Medulla oblongata (tissue), 1 donor: ENCODE measurements around the gene LLPH.

ENCODE experiments used
- DNase-seq: peaks from one replicate; pipeline ENCODE4 v3.0.0-alpha.2; 2015; ENCODE audit errors: extremely low spot score

The LLPH gene

DNA sequence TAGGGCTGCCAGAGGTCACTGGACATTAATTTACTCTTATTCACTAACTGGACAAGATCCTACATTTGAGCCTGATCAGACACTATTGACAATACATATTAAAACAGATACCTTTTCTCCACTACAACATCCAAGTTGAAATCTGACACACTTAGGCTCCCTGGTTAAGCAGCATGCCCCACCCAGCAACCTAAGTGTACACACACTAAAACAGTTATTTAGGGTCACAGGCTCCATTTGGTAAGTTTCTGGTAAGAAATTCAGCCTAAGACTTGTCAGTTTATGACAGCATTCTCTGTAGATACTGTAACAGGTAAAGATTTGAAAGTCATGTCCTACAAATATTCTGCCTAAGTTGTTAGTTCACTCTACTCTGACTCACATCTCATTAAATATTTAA lies 12.3 kb upstream of the LLPH start:
- no peak for DNase-seq

DNA sequence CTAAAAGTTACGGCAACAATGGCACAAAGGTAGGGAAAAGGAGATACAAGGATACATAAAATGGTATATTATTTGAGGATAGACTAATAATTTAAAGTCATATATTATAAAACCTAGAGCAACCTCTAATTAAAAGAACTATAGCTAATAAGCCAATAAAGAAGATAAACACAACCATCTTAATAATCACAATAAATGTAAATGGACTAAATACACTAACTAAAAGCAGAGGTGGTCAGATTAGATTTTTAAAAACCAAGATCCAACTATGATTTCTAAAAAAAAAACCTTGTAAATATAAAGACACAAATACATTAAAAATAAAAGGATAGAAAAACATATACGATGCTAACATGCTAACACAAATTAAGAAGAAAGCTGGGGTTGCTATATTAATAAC lies 10.7 kb upstream of the LLPH start:
- DNase-seq: no peak

DNA sequence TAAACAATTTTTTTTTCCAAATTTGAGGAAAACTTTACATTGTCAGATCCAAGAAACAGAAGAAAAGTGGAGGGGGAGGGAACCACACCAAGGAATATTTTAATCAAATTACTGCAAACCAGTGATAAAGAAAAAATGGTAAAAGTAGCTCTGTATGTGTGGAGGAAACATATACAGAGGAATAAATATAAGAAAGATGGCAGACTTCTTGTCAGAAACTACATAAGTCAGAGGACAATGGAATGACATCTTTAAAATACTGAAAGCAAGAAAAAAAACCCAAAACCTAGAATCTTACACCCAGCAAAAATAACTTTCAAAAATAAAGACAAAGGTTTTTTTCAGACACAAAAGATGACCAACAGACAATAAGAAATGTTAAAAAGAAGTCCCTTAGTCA lies 10.2 kb upstream of the LLPH start:
- no peak for DNase-seq

DNA sequence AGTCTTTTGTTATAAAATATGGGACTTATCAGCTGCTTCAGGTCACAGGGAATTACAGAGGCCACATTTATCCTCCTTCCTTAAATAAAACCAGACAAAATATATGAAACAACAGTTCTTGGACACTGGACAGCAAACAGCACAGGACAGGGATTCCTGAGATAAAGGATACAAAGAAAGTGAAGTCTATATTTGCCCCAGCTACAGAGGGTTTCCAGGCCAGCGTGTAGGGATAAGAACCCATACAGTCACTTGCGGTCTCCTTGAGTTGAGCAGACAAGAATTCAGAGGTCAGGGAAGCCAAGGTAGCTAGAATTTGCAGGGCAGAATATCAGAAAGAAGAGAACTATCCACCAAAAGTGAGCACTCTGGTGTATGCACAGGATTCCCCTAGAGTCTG lies 8.8 kb upstream of the LLPH start:
- DNase-seq: no peak

DNA sequence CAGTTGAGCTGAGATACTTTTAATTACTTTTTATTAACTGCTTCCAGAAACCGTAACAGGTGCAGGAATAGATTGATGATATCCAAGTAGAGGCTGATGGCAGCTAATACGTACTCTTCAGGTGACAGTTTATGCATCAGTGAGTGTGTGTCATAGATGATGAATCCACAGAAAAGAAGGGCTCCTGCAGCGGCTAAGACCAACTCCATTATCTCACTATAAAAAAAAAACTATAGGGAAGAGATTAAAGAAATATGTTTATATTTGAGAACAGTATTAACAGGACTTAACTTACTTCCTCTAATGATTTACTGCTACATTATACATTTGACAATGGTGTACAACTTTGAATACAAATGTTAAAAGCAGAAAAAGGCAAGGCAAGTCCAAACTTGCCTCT lies 7.4 kb upstream of the LLPH start:
- no peak for DNase-seq

DNA sequence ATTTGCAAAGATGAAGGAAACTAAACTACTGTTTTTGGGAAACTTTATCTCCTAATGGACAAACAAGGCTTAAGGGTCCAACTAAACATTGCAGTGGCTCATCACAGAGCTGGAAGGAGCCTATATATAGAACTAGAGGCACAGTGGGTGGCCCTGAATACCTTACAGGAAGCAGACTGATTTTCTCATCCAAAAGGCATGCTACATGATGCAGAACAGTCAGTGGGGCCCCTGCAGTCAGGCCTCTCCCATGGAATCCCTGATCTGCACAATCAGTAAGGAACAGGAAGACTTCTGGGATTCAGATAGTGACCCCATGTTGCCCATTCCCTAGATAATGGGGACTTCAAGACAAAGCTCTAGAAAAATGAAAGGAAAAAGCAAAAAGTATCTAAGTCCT lies 1.9 kb upstream of the LLPH start:
- no peak for DNase-seq

DNA sequence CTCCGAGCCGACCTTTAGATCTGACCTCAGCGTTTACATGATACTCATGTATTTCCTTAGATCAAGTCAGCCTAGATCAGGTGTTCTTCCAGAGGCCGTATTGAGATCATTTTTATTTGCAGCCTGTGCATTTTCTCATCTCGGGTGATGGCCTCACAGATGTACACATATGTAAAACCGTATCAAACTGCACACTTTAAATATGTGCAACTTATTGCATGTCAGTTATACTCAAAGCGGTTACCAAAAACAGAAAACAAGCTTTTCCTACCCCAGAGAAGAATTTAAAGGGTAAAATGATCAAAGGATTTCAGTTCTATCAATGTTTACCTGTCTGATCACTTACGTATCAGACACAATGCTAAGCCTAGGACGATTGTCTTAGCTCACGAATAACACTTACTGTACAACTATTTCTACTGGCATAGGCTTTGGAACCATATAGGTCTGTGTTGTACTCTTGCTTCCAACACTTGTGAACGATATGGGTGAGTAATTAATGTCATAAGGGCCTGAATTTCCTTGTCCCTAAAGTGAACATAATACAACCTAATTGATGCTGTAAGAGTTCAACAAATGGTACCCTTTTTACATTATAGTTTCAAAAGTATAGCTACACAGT lies 628 bp upstream of the LLPH start:
- no peak for DNase-seq

DNA sequence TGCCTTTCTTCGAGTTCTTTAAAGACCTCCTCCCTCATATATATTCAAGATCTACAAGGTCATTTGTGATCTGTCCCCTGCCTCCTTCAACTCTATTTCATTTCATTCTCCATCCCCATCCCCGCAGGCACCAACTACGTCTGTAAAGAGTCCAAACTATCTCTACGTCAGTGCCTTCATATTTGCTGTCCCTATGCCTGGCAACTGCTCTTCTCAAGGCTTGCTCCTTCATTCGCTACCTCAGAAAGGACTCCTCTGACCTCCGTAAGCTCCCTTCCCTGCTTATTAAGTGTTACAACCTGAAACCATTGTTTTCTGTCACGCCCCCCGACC lies 650 bp downstream of the LLPH start:
- DNase-seq: no peak

DNA sequence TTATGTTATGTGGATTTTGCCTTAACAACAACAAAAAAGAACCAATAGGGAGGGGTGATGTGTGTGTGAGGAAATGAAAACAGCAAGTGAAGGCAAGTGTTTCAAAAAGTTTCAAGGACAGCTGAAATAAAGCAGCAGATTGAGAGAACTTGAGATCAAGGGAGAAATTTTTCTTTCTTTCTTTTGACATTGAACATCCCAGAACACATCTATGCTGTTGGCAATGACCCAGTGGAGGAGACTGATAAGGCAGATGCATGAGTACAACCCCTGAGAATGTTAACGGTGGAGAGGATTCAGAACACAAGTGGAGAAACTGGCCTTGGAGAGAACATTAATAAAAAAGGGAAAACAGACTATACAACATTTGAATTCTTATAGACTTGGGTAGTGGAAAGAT lies 2.9 kb downstream of the LLPH start:
- DNase-seq: no peak

DNA sequence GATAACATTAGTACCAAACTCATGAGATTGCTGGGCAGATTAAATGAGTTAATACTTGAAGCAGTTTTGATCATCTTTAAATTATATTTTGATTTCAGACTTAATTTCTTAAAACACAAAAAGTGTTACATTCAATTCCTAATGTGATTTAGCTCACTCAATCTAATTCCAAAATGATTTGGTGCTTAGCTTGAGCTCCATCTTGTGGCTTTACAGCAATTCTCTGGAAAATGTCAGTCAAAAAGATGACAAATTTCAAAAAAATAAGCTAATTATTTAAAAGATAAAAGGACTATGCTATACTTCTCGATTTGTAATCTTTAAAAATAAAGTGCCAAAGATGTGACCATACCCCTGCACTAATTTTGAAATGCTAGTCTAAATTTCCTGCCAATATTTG lies 10.1 kb downstream of the LLPH start:
- no peak for DNase-seq

DNA sequence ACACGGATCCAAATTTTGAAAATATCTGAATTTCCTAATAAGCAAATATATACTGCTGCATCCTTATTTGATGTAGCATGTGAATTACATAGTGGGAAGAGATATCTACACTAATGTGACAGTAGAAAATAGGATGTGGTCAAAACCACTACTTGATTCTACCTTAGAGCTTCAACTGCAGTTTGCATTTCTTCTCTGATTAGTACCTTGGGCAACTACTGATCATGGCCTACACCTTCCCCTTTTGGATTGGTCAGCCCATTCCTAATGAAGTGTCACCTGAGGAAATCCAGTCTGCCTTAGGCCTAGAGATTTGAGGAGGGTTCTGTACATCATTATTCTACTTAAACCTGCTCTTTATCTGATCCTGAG lies 10.7 kb downstream of the LLPH start:
- no peak for DNase-seq

DNA sequence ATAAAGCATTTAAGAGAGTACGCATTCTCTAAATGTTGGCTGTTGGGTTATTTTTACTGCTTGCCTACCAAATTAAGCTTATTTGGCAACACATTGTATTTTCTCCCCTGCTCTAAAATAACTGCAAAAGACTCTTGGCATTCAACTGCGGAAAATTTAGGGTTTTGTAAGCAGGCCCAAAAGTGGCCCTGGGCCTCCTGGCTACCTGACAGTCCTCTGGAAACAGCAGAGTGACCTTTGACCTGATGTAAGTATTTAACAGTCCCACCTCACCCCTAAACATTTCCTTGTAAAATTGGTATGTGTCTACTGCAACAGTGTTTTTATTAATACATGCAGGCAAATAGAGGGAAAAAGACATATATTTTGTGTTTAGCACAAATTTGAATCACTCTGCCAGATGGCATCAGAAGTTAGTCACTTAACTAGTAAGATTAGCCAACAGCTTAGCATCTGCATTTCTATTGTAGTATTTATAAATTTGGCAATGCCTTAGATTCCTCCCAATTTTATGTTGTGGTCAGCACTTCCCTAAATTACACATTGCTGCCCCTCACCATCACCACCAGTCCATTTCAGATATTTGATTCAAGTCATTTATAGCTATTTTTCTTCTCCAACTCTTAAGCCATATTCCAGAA lies 11.2 kb downstream of the LLPH start:
- no peak for DNase-seq

DNA sequence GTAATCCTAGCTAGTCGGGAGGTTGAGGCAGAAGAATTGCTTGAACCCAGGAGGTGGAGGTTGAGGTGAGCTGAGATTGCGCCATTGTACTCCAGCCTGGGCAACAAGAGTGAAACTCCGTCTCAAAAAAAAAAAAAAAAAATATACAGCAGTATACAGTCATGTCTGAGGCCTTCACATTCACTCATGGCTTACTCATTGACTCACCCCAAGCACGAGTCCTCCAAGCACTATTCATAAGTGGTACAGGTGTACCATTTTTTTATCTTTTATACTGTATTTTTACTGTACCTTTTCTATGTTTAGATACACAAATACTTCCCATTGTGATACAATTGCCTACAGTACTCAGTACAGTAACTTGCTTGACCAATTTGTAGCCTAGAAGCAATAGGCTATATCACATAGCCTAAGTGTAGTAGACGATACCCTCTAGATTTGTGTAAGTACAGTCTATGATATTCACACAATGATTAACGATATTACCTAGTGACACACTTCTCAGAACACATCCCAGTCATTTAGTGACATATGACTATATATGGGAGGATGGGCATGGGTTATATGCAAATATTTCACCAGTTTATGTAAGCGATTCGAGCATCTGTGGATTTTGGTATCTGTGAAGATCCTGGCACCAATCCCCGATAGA lies 12.2 kb downstream of the LLPH start:
- DNase-seq: no peak

DNA sequence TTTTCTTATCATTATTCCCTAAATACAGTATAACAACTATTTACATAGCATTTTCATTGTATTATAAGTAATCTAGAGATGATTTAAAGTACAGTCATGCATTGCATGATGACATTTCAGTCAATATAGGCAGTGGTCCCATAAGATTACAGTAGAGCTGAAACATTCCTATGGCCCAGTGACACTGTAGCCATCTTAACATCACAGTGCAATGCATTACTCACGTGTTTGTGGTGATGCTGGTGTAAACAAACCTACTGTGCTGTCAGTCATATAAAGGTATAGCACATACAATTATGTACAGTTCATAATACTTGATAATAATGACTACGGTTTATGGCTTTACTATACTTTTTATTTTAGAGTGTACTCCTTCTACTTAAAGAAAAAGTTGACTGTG lies 13.3 kb downstream of the LLPH start:
- no peak for DNase-seq

DNA sequence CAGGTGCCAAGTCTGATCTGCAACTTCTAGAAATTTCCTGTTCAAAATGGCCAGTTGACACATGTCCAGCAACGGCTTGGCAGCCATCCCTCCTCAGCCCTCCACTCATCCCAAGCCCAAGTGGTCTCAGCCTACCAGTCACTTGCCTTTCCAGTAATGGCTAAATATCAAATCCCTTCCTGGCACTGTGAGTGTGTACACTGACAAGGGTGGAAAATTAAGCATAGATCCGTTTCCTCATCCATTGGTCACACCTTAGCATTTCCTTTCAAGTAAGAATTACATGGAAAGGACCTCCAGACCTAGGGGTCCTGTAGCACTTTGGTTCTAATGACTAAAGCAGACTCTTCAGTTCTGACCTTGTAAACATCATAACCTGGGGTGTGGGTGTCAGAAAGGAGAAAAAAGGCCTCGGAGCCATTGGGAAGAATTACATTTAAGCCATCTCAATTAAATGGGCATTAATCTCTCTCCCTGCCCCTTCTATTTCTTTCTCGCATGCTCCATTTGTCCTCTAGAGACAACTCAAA lies 15.4 kb downstream of the LLPH start:
- no peak for DNase-seq

DNA sequence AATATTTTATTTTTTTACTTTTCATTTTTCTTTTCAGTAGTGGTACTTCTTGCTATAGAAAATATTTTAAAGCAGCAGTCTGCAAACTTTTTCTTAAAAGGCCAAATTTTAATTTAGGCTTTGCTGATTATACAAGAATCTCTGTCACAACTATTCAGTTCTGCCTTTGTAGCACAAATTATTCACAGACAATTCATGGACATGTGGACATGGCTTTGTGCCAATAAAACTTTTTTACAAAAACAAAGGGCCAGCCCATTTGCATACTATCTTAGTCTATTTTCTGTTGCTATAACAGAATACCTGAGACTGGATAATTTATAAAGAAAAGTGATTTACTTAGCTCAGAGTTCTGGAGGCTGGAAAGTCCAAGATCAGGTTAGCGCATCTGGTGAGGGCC lies 17.1 kb downstream of the LLPH start:
- DNase-seq: no peak

DNA sequence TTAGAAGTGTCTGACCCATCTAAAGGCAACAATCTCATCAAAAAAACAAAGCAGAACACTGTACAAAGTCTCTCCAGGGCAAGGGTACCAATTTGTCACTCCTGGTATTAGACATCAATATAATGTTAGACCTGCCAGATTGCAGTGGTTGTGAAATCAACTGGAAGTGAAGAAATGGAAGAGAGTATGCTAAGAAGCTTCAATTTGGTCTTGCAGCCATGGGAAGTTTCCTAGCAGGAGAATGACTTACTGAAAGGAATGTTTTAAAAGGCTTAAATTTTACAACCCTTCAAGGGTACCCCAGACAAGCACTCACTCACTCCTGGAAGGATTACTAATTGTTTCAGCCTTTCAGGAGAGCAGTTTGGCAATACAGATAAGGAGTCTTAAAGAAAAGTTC lies 18.9 kb downstream of the LLPH start:
- no peak for DNase-seq

DNA sequence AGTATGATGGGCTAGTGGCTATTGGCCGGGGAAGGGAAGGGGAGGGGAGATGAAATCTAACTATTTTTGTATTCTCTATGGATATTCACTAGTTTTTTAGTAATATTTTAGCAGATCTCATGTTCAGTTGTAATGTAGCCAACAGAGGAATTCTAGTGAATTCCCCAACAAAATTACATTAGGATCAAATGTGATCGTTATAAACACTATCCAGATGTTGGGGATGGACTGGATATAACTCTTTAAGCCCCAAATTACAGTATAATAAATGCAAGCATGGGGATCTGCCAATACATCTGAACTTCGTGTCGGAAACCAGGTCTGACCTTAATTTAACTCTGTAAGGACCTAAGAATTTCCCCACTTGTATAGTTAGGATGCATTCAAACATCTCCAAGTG lies 21.5 kb downstream of the LLPH start:
- no peak for DNase-seq

DNA sequence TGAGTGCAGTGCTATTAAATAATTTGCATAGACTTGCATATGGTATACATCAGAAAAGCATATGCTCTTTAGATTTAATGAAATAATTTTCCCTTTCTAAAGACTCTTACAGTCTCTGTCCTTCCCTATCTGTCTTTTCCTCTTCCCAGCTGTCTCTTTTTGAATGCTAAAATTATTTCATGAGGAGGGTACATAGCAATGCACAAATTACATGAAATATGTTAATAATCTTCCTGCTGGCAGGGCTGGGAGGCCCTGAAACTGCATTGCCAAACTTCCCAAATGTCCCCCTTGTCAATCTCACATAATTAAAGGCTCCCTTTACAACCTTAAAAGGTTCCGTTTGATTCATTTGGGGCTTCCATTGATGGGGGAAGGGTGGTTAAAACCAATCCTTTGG lies 22.2 kb downstream of the LLPH start:
- DNase-seq: no peak

DNA sequence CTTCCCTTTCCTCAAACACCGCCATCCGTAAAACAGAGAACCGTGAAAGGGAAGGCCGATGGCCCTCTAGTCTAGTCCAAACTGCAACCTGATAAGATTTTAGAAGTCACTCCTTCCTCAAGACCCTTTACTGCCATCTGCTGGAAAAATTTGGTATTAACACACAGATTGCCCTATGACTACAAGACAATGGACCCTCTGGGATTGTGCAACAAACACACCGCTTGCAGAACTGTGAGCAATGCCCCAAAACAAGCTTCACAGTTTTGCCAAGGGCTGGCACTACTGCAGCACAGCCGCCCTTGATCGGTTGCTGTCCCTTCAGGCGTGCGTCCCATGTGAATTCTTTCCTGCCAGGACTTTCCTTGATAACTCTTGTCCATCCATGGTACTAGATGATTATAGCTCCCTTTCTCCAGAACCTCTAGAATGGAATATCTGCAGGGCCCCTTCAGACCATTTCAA lies 23.1 kb downstream of the LLPH start:
- DNase-seq: peak; percentile 92

DNA sequence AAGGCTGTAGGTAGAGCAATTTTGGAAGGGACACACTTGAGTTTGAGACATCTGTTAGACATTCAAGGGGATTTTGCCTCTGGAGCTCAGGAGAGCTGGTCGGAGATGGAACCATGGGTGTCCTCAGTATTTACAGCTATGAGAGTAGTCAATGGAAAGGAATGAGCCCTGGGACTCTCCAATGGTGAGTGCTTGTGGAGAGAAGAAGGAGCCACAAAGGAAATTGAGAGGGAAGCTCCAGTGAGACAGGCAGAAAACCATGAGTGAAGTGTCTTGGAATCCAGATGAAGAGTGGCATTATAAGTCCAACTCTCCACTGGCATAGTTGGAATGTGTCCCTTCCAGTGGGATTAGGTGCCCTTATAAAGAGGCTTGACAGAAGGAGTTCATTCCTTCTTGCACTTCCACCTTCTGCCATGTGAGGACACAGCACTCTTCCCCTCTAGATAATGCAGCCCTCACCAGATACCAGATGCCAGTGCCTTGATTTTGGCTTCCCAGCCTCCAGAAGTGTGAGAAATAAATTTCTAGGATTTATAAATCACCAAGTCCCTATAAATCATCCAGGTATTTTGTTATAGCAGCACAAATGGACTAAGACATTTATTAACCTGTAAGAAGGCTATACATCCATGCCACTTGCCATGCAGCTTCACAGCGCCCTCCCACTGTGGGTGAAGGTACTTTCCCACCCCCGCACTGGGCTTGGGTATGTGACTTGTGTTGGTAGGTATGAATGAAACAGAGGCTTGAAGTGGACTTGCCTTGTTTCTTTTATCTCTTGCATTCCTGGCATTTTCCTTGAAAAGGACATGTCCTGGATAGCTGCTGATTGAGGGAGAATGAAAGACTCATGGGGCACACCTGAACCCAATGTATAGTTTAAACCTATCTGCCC lies 27.3 kb downstream of the LLPH start:
- no peak for DNase-seq

DNA sequence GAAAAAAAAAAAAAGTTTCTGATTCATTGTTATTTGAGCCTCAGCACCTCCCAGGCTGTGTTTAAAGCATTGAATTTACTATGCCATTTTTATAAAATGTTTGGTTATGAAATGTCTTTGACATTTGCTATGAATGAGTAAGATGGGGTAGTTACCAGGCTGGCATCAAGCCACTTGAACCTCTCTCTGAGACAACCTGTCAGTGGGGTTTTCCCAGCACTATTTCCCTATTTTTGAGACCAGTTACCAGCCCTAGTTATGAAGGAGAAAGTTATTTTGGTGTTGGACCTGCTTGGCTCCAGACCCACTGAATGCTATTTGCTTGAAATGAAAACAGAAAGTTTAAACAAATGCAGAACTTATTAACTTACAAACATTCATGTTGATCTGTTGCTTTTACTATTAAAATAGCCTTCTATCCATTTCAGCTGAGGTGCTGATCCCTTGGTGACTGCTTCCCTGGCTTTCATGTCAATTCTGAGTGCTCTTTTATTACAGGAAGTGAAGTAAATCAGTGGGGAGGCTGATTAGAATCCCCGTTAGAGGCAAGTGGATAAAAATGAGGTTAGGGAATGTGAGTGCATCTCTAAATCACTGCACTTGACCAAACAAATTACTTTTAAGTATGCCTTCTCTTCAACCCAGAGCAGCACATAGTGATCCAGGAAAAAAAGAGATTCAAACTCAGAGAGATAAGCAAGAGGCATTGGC lies 37.8 kb downstream of the LLPH start:
- DNase-seq: no peak
